AG10803 (cell line): ENCODE data around the gene CACYBP.

Source experiments
- DNase-seq: peaks from one replicate; pipeline ENCODE4 v3.0.0; 2010; ENCODE audit warnings: low read depth
- H3K4me3 ChIP-seq: 2 replicates; pipeline ENCODE4 v1.5.1; 2011; ENCODE audit warnings: mild to moderate bottlenecking, low read length, control low read depth
- CTCF ChIP-seq: conservative IDR thresholded peaks from 2 replicates; pipeline ENCODE4 v1.5.1; 2011; ENCODE audit warnings: mild to moderate bottlenecking, low read length, control low read depth, inconsistent platforms

CACYBP gene

GRCh38 chr1:174975764-174976163 lies 24.0 kb upstream of the CACYBP start:
- no peak for TF ChIP-seq CTCF
- no peak overlapping the region for H3K4me3 ChIP-seq
- DNase-seq = no peak

- TF ChIP-seq CTCF = no peak
- no peak overlapping the region for H3K4me3 ChIP-seq
- DNase-seq = peak; percentile 60
These were observed 23.2 kb upstream of the CACYBP start for GRCh38 chr1:174976436-174977108.

- DNase-seq = peak; percentile 54
- no peak overlapping the region for H3K4me3 ChIP-seq
- peak; percentile 61 for TF ChIP-seq CTCF
These were observed 16.6 kb upstream of the CACYBP start for GRCh38 chr1:174982971-174983689.

GRCh38 chr1:174984952-174985351 lies 14.8 kb upstream of the CACYBP start:
- no peak for DNase-seq
- H3K4me3 ChIP-seq = no peak overlapping the region
- TF ChIP-seq CTCF = no peak

GRCh38 chr1:174988539-174988938 lies 11.2 kb upstream of the CACYBP start:
- no peak overlapping the region for H3K4me3 ChIP-seq
- no peak for DNase-seq
- no peak for TF ChIP-seq CTCF

GRCh38 chr1:174988986-174989385 lies 10.8 kb upstream of the CACYBP start:
- TF ChIP-seq CTCF = no peak
- DNase-seq = no peak
- H3K4me3 ChIP-seq = no peak overlapping the region
